Lung microvascular endothelial cell (primary cell): ENCODE measurements around the gene SYF2. TPM values are rescaled to one million over a fixed set of nuclear protein-coding genes. Genes with fewer than 3 reads are reported as not detected.

Experiments used
- DNase-seq, 2 donors: peaks; one replicate each; pipeline versions ENCODE4 v3.0.0 to v3.0.0-alpha.2; 2010; ENCODE audit warnings: low read depth in 2 of 2
- total RNA-seq: library from RNA; depleted of rRNA; stranded (reverse); fragments of >200 nt; gene quantifications from 2 replicates; pipeline ENCODE4 v1.2.1, GENCODE V29; 2014

SYF2 gene
- total RNA-seq, 1 donor from 2014 or later = 31.2 TPM

- no peak for DNase-seq
These were observed 48.1 kb downstream of the SYF2 start for GRCh38 chr1:25184001-25184762.

GRCh38 chr1:25183126-25183980, 48.9 kb downstream of the SYF2 start:
- DNase-seq = no peak

GRCh38 chr1:25182629-25183028, 49.7 kb downstream of the SYF2 start:
- DNase-seq = no peak

- DNase-seq = no peak
These were observed 51.3 kb downstream of the SYF2 start for GRCh38 chr1:25180996-25181395.

GRCh38 chr1:25178917-25179561, 53.3 kb downstream of the SYF2 start:
- no peak for DNase-seq

GRCh38 chr1:25174730-25175612, 57.3 kb downstream of the SYF2 start:
- no peak for DNase-seq

- DNase-seq = no peak
These were observed 58.0 kb downstream of the SYF2 start for GRCh38 chr1:25174363-25174729.

- DNase-seq = no peak
These were observed 58.4 kb downstream of the SYF2 start for GRCh38 chr1:25173809-25174340.

Other genes starting within 250 kb of the SYF2 start
- 71.7 and 154 TPM in 2 replicates for gene RSRP1, start 15.0 kb upstream of the SYF2 start, total RNA-seq
- 0.20 and 0.44 TPM in 2 replicates for gene RHD, start 40.0 kb upstream of the SYF2 start, total RNA-seq
- 238 and 366 TPM in 2 replicates for gene TMEM50A, start 105.8 kb upstream of the SYF2 start, total RNA-seq
- 0.60 and 1.3 TPM in 2 replicates for gene RHCE, start 188.3 kb upstream of the SYF2 start, total RNA-seq
- 15.9 and 21.8 TPM in 2 replicates for gene MACO1, start 198.4 kb upstream of the SYF2 start, total RNA-seq